Activated B cell treated with CpG ODN at 0.5 μM for 24 hours (primary cell): ENCODE results near the gene TAS2R38. TPM values are rescaled to one million over a fixed set of nuclear protein-coding genes. Genes with fewer than 3 reads are reported as not detected.

Experiments
- ATAC-seq: fragments of 200-7000 bp; cut with Tn5 transposase; one replicate; pipeline ENCODE4 v1.10.0; 2021; ENCODE audit warnings: low read depth, mild to moderate bottlenecking, moderate library complexity
- CTCF ChIA-PET: fragments of 350-600 bp; sonication (Branson Sonifier 250); formaldehyde crosslinking; loops from one replicate; lab custom pipeline; 2021; ENCODE audit warnings: antibody characterized with exemption; lab: Charles Lee
- POLR2A ChIA-PET: fragments of 350-600 bp; sonication (Branson Sonifier 250); formaldehyde crosslinking; loops from one replicate; lab custom pipeline; 2021; ENCODE audit warnings: antibody characterized with exemption; lab: Charles Lee
- DNase-seq: peaks from one replicate; pipeline ENCODE4 v3.0.0; 2022
- H3K27ac Mint-ChIP-seq: one replicate; pipeline ENCODE4 v1.8.0; 2020; ENCODE audit warnings: mixed read lengths
- H3K27me3 Mint-ChIP-seq: one replicate; pipeline ENCODE4 v1.8.0; 2021; ENCODE audit warnings: mixed read lengths
- H3K36me3 Mint-ChIP-seq: one replicate; pipeline ENCODE4 v1.8.0; 2021; ENCODE audit warnings: low read depth, mixed read lengths
- H3K4me1 Mint-ChIP-seq: one replicate; pipeline ENCODE4 v1.8.0; 2021; ENCODE audit warnings: mixed read lengths
- H3K4me3 Mint-ChIP-seq: one replicate; pipeline ENCODE4 v1.8.0; 2020; ENCODE audit warnings: mild to moderate bottlenecking, mixed read lengths
- H3K9me3 Mint-ChIP-seq: one replicate; pipeline ENCODE4 v1.8.0; 2020; ENCODE audit warnings: mixed read lengths
- CTCF ChIP-seq: fragments of 200-600 bp; IDR thresholded peaks from one replicate; pipeline ENCODE4 v1.8.0; 2022; ENCODE audit warnings: antibody characterized with exemption, mild to moderate bottlenecking
- intact Hi-C: fragments of 100-400 bp; cut with micrococcal nuclease; formaldehyde crosslinking; loops from one replicate; pipeline ENCODE4 v1.15.1; 2024
- total RNA-seq: library from RNA; stranded (reverse); gene quantifications from 2 replicates; pipeline ENCODE4 v1.2.3, GENCODE V29; 2022

The TAS2R38 gene
- total RNA-seq, 1 donor from 2014 or later, result not detected

DNA sequence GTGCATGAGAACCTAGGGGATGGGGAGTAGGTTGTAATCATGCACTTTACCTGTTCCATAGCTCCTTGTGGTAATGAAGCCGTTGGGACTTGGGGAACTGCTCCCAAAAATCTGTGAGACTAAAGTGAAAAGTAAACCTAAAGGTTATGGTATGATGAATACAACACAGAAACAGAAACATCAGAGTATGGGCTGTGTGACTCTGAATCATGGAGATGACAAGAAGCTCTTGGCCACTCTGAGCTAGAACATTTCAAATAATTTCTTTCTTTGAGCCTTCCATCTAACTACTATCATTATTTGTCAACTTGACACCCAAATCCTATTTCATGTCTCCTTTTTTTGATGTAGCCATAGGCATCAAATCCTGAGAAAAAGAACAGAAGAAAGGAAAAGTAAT lies 29.7 kb downstream of the TAS2R38 start:
- DNase-seq (no peak), ATAC-seq (no peak)
- intact Hi-C loops, result no loop called here
- H3K9me3 Mint-ChIP-seq, result peaks cover 16% of the 10 kb centered on the region
- peaks cover 5% of the 10 kb centered on the region for H3K4me1 Mint-ChIP-seq
- H3K27me3 Mint-ChIP-seq, result peaks cover 4% of the 10 kb centered on the region
- POLR2A ChIA-PET, result no interaction called here
- TF ChIP-seq CTCF, result no peak
- no peaks in the 10 kb centered on the region for H3K36me3 Mint-ChIP-seq
- CTCF ChIA-PET, result no interaction called here
- H3K4me3 Mint-ChIP-seq, result no peak overlapping the region
- H3K27ac Mint-ChIP-seq, result no peak overlapping the region

GRCh38 chr7:141941075-141941474 lies 32.5 kb downstream of the TAS2R38 start:
- intact Hi-C loops, result no loop called here
- Mint-ChIP-seq H3K4me3 (no peak overlapping the region), H3K27me3 (peaks cover 2% of the 10 kb centered on the region), H3K9me3 (peaks cover 19% of the 10 kb centered on the region), H3K4me1 (peaks cover 5% of the 10 kb centered on the region), H3K27ac (no peak overlapping the region), H3K36me3 (no peaks in the 10 kb centered on the region)
- DNase-seq, result no peak
- POLR2A ChIA-PET, result no interaction called here
- CTCF ChIA-PET, result no interaction called here
- no peak for TF ChIP-seq CTCF
- no peak for ATAC-seq

DNA sequence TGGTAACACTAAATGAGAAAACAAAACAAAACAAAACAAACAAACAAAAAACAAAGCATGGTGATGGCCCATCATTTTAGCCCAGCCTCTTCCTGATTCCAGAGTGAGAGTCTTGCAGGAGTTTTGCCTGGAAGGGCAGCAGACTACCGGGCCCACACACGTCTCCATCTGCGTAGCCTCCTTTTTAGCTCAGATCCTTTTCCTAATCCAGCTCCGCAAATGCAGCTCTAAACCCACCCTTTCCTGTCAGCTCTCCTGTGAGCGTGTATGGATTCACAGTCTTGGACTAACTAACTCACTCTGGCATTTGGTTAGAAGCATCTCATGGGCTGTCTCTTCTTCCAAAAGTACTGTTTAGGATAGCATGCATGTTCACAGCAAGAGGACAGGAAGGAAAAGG lies 43.4 kb downstream of the TAS2R38 start:
- H3K9me3 Mint-ChIP-seq, result no peaks in the 10 kb centered on the region
- ATAC-seq (no peak), DNase-seq (no peak)
- no peaks in the 10 kb centered on the region for H3K4me1 Mint-ChIP-seq
- no peak for TF ChIP-seq CTCF
- no peak overlapping the region for H3K27ac Mint-ChIP-seq
- no peak overlapping the region for H3K4me3 Mint-ChIP-seq
- intact Hi-C loops, result no loop called here
- no peaks in the 10 kb centered on the region for H3K27me3 Mint-ChIP-seq
- H3K36me3 Mint-ChIP-seq, result no peaks in the 10 kb centered on the region
- ChIA-PET POLR2A (no interaction called here), CTCF (no interaction called here)

GRCh38 chr7:141928845-141929195 lies 44.8 kb downstream of the TAS2R38 start:
- H3K4me3 Mint-ChIP-seq, result no peak overlapping the region
- ChIA-PET CTCF (no interaction called here), POLR2A (no interaction called here)
- H3K36me3 Mint-ChIP-seq, result no peaks in the 10 kb centered on the region
- ATAC-seq (no peak), DNase-seq (no peak)
- no peaks in the 10 kb centered on the region for H3K27me3 Mint-ChIP-seq
- intact Hi-C loops, result no loop called here
- no peak overlapping the region for H3K27ac Mint-ChIP-seq
- TF ChIP-seq CTCF, result no peak
- H3K4me1 Mint-ChIP-seq, result no peaks in the 10 kb centered on the region
- no peaks in the 10 kb centered on the region for H3K9me3 Mint-ChIP-seq

- DNase-seq (no peak), ATAC-seq (no peak)
- POLR2A ChIA-PET, result no interaction called here
- H3K36me3 Mint-ChIP-seq, result no peaks in the 10 kb centered on the region
- CTCF ChIA-PET, result no interaction called here
- H3K4me3 Mint-ChIP-seq, result no peak overlapping the region
- H3K9me3 Mint-ChIP-seq, result no peaks in the 10 kb centered on the region
- no peaks in the 10 kb centered on the region for H3K4me1 Mint-ChIP-seq
- TF ChIP-seq CTCF, result no peak
- intact Hi-C loops, result no loop called here
- H3K27me3 Mint-ChIP-seq, result no peaks in the 10 kb centered on the region
- H3K27ac Mint-ChIP-seq, result no peak overlapping the region
Measured at GRCh38 chr7:141928146-141928844, 45.3 kb downstream of the TAS2R38 start.

Other genes with a start within 250 kb of the TAS2R38 start
- gene SSBP1, start 235.4 kb downstream of the TAS2R38 start, total RNA-seq, result 122 and 146 TPM in 2 replicates
- gene TAS2R3, start 209.7 kb downstream of the TAS2R38 start, total RNA-seq, result 2.8 and 3.3 TPM in 2 replicates
- 1.3 and 1.9 TPM in 2 replicates for gene TAS2R4, start 197.1 kb downstream of the TAS2R38 start, total RNA-seq
- 1.1 and 1.5 TPM in 2 replicates for gene TAS2R5, start 183.6 kb downstream of the TAS2R38 start, total RNA-seq
- gene PRSS37, start 132.3 kb downstream of the TAS2R38 start, total RNA-seq, result not detected in 2 replicates
- not detected in 2 replicates for gene OR9A4, start 57.4 kb downstream of the TAS2R38 start, total RNA-seq
- 0.20 and 0.35 TPM in 2 replicates for gene CLEC5A, start 26.8 kb downstream of the TAS2R38 start, total RNA-seq
- gene MGAM, start 22.1 kb upstream of the TAS2R38 start, total RNA-seq, result 0.04 and 0.15 TPM in 2 replicates
- not detected in 2 replicates for gene MGAM2, start 137.9 kb upstream of the TAS2R38 start, total RNA-seq